CD4-positive, alpha-beta T cell treated with Interleukin-21 for 1 hour (primary cell): Measurements from ENCODE around the gene CTSG.
A peak's percentile ranks its signal among the peaks of the same experiment; 100 is the strongest.
"Not testable (repeated sequence)": the region's sequence is repeated elsewhere in the genome, so short reads cannot be mapped to it uniquely, and the experiment has no call there.

ENCODE experiments used
- DNase-seq: peaks from one replicate; pipeline ENCODE4 v3.0.0-alpha.2; 2020

CTSG gene, protein sequence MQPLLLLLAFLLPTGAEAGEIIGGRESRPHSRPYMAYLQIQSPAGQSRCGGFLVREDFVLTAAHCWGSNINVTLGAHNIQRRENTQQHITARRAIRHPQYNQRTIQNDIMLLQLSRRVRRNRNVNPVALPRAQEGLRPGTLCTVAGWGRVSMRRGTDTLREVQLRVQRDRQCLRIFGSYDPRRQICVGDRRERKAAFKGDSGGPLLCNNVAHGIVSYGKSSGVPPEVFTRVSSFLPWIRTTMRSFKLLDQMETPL

DNA sequence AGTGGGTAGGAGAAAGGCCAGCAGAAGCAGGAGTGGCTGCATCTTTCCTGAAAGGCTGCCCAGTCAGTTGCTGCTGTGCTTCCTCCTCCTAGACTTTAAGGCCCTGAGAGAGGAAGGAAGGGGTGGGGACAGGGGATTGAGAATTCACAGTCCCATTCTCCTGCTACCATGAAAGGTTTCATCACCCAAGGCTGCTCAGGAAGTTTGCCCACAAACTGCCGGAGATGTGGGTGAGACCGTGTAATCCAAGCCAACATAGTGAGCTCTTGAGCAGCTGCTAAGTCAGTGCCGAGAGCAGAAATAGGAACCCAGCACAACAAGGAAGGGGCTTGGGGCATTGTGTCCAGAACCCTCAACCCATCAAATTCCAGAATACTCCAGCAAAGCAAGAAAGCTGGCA, at the start of gene CTSG:
CTSG (minus strand) TSS at position 69 of the 400 bp plus-strand sequence; CDS start at position 42, 27 bp downstream.
- DNase-seq = no peak

DNA sequence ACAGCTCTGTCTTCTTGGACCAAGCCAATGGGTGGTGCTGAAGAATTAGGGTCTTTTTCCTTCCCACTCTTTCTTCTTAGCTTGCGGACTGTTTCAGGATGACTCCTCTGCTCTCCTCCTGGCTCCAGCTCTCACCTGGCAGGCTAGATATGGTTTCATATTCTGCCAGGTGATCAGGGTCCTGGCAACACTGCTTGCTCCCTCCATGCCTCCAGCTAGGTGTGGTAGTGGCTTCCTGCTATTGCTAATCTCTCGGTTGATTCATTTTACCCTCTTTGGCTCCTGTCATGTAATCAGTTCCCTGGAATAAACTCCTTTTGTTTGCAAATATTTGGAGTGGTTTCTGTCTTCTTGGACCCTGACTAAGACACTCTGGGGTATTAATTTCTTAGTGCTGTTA, 37.7 kb upstream of the CTSG start:
- no peak for DNase-seq

DNA sequence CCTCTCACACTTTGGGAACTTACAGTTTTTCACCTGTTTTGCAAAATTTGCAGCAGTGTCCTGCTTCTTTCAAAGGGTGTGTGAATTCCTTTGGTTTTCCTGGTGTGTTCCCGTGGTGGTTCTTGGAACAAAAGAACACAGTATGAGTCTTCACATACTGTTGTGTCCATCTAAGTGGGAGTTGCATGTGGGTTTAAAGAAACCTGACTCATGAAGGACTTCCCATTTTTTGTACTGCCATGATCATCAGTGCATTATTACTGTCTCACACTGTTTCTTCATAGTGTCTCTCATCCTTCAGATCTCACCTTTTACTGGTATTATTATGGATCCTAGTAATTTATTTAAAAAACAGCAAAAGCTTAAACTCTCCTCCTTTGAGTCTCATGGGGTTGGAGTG, 37.2 kb upstream of the CTSG start:
- no peak for DNase-seq

DNA sequence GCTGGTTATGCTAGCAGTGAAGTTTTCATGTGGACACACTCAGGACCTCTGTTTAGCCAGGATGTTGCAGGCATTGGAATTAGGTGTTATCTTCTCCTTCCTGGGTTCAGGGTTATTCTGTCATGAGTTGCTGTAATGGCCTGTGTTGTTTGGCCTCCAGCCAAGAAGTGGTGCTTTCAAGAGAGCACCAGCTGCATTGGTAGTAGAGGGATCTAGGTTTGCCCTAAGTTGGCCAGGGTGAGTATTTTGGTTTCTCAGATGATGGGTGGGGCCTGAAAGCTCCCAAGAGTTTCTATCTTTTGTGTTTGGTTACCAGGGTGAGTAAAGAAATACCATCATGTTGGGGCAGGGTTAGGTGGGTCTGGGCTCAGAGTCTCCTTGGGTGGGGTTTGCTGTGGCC, 36.1 kb upstream of the CTSG start:
- DNase-seq = peak; percentile 35

DNA sequence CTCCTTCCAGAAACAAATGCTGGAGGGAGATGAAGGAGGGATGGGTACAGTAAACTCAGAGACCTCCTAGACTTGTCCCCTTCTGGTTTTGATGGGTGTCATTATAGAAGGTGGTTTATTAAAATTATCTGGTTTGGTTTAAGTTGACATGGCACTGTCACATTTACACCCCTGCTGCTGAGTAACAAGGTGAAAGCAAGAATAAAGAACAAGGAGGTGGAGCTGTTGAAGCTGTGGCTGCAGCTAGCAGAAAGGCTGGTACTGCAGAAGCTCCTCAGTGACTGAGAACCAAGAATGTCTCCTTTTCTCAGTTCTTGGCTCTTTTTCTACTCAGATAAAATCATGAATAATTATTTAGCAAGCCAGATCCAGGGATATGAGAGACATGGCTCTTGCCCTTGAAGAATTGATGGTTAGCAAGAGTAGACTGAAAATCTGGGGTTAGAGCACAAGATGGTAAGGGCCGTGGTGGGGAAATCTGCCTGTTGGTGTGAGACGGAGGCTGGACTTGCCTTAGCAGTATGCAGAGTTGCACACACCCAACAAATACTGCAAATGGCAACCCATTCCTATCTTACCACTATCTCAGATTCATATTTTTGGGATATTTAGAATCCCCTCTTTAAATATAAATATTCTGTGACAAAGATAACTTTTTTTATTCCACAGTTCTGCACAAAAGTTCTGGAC, 33.8 kb upstream of the CTSG start, which contains the start of gene GZMH:
GZMH (minus strand) TSS at position 31 of the 690 bp plus-strand sequence. CDS start 72 bp downstream, outside the sequence.
- DNase-seq = peak; percentile 42

DNA sequence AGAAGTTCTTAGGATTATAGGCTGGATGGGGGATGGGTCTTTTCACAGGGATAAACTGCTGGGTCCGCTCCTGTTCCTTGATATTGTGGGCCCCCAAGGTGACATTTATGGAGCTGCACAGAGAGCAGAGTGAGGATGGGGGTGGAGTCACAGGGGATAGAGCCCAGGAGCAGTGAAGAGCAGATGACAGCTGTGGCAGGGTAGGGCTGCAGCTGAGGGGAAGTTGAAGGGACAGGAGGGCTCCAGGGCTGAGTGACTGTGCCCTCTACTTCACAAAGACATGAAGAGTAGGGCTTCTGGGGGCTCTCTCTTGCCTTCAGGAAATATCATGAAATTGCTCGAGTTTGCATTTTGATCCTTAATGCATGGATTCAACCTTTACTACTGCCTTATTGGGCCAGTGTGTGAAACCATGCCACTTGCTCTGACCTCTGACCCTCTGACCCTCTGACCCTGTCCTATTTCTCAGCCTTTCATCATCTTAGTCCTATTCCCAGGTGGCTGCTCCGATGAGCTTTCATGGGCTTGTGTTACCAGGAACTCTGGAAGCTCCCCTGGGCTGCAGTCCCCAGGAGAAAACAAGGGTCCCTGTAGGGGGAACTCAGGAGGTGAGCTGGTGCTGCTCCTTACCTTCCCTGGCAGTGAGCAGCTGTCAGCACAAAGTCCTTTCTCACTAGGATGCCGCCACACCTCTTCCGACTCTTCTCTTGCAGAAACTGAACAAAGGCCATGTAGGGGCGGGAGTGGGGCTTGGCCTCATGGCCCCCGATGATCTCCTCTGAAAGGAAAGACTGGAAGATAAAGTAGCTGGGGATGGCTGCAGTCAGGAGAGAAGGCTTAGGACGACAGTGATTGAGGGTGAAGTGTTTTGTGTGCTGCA, 31.8 kb upstream of the CTSG start:
- DNase-seq = no peak

DNA sequence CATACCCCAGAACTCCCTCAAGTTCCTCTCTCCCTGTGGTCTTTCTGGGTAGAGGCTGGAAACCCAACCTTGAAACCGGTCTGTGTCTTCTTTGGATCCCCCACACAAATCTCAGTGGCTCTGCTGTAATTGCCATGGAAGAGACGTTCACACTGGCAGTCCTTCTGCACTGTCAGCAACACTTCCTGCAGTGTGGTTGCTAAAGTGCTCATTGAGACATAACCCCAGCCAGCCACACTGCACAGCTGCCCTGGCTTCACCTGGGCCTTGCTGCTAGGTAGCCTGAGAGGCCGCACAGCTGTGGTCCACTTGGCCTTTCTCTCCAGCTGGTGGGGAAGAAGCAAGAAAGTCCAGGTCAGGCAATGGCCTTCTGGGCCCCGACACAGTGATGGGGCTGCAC, 31.0 kb upstream of the CTSG start:
- DNase-seq = peak; percentile 22

DNA sequence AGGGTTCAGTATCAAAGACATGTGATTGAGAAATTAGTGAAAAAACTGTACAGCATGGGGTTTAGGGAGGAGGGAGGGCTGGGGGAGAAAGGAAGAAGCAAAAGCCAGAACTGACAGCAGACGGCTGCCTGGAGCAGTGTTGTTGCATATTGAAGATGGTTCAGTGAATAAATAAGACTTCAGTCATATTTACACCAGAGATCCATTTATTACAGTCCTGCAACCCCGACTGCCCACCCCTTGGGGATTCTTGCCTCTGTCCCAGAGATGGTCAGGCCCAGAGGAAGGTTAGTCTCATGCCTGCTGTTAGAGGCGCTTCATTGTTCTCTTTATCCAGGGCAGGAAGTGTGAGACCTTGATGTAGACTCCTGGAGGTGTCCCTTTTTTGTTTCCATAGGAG, 30.2 kb upstream of the CTSG start:
- DNase-seq = no peak

DNA sequence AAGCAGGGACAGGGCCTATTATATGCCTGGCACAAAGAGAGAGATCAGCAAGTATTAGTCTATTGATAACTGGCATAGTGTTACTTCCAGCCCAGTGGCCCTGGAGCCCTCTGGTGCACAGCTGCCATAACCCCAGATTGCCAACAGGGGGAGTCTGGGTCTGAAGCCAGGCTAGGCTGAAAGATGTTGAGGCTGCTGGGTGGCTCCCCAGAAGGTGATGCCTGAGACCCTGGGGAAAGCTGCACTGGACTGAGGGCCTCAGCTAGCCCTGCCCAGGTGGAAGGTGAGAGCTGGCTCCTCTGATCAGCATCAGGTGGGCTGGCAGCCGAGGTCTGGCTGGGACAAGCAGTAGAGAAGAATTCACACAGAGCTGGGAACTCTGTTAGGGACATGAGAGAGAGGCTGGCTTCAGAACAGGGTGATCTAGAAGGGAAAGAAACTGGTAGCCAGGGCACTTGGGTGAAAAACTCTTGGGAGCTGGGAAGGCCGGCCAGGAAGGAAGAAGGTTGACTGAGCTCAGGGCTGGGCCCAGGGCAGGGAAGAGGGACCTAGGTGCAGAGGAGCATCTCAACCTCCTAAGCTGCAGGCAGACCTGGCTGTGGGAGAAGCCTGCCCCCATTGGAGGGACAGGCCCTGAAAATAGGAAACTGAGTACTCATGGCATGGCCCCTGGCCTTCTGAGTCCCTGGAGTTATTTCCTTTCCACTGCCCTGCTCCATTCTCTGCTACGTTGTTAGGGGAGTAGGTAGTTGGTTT, 29.6 kb upstream of the CTSG start:
- peak; percentile 73 for DNase-seq

DNA sequence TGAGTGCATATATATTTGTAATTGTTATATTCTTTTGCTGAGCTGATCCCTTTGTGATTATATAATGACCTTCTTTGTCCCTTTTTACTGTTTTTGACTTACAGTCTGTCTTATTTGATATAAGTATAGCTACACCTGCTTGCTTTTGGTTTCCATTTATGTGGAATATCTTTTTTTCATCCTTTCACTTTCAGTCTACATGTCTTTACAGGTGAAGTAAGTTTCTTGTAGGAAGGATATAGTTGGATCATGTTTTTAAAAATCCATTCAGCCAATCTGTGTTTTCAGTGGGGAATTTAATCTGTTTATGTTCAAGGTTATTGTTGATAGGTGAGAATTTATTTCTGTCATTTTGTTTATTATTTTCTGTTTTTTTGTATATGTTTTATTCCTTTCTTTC, 21.4 kb upstream of the CTSG start:
- DNase-seq = no peak

DNA sequence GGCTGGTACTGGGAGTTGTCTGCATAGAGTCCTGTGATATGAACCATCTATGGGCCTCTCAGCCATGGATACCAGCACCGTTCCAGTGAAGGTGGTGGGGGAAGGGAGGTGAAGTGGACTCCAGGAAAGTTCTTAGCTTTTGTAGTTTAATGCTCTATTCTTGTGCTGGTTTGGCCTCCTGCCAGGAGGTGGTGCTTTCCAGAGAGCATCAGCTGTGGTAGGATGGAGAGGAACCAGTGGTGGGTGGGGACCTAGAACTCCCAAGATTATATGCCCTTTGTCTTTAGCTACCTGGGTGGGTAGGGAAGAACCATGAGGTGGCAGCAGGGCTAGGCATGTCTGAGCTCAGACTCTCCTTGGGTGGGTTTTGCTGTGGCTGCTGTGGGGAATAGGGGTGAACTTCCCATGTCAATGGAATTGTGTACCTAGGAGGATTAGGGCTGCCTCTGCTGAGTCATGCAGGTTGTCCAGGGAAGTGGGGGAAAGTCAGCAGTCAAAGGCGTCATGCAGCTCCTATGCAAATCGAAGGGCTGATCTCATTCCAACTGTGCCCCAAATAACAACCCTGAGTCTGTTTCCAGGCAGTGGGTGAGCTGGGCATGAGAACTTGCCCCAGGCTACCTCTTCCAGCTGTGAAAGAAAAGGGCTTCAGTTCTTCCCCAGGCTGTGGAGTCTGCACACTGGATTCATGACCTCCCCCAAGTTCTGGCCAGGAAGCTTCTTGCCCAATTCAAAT, 19.2 kb upstream of the CTSG start:
- no peak for DNase-seq

DNA sequence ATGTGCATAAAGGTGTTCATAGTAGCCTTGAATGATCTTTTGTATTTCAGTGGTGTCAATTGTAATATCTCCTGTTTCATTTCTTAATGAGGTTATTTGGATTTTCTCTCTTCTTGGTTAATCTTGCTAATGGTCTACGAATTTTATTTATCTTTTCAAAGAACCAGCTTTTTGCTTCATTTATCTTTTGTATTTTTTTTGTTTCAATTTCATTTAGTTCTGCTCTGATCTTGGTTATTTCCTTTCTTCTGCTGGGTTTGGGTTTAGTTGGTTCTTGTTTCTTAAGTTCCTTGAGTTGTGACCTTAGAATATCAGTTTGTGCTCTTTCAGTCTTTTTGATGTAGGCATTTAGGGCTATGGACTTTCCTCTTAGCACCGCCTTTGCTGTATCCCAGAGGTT, 15.0 kb upstream of the CTSG start:
- DNase-seq = not testable (repeated sequence)

DNA sequence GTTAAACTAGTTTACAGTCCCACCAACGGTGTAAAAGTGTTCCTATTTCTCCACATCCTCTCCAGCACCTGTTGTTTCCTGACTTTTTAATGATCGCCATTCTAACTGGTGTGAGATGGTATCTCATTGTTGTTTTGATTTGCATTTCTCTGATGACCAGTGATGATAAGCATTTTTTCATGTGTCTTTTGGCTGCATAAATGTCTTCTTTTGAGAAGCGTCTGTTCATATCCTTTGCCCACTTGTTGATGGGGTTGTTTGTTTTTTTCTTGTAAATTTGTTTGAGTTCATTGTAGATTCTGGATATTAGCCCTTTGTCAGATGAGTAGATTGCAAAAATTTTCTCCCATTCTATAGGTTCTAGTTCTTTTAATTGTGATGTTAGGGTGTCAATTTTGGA, 8.4 kb upstream of the CTSG start:
- DNase-seq = not testable (repeated sequence)

DNA sequence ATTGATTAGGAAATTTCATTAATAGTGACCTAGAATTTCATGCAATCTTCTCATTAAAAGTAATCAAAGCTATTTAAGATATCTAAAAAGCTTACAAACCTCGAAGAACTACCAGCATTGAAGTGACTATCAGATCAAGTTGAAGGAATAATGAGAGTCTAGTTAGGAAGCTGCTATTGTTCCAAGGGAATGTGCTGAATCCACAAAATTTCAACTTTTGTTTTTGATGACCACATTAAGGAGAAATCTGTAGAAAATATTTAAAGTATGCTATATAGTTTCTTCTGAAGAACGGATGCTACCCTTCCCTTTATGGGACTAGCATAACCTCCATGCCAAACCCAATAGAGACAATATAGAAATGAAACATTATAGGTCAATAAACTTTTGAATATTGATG, 2.5 kb upstream of the CTSG start:
- no peak for DNase-seq

DNA sequence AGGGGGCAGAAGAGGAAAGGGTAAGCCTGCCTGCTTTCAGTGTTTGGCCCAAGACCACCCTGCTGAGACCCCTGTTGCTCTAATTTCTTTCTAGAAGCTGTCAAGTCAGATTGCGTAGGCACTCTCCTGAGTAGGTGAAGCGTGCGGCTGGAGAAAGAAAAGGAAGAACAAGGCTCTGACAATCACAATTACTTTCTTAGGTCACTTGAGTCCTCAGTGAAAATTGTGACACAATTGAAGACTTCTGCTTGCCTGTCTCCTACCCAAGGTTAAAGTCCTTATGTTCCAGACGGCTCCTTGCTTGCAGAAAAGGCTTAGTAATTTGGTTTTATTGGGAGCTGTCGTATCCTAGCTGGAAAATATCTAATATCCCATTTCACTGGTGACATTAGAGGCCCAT, 721 bp upstream of the CTSG start:
- no peak for DNase-seq

DNA sequence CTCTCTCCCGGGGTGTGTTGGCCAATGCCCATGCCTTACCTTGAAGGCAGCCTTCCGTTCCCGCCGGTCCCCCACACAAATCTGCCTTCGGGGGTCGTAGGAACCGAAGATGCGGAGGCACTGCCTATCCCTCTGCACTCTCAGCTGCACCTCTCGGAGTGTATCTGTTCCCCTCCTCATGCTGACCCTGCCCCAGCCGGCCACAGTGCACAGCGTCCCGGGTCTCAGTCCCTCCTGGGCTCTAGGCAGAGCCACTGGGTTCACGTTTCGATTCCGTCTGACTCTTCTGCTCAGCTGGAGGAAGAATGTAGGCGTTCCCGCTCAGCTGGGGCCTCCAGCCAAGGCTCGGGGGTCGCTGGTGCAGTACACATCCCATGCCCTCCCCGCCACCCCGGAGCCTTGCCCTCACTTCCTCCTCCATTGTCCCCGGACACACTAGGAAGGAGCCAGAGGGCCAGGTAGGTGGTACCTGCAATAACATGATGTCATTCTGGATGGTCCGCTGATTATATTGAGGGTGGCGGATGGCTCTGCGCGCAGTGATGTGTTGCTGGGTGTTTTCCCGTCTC, 1.8 kb downstream of the CTSG start:
- DNase-seq = no peak

DNA sequence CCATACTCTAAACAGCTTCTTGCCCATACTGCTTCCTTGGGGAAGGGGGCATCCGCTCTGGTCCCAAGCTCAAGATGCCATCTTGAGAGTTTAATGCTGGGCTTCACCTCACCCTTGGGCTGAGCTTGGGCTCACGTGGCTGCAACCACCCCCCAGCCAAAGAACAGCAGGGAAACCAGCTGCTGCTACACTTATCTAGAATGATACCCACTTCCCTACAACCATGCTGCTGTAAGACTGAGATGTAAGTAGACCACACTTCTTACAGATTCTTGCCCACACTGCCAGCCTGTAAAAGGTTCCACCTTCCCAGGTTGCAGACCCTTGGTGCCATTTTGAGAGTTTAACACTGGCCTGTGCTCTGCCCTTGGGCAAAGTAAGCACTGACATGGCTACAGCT, 9.7 kb downstream of the CTSG start:
- DNase-seq = no peak

DNA sequence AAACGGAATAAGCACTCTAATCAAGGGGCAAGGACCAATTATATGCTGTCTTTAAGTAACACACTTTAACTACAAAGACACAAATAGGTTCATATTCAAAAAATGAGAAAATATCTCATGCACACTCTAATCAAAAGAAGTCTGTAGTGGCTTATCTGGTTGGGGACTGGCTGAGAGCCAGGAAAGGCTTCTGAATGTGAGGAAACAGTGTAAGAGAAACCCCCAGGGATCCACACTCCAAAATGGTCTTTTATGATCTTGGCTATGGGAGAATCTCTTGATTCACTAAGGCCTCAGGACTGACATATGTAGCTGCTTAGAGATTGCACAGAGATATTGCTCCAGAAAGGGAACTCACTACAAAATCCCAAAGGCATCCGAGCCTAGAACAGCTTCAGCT, 10.3 kb downstream of the CTSG start:
- DNase-seq = no peak

DNA sequence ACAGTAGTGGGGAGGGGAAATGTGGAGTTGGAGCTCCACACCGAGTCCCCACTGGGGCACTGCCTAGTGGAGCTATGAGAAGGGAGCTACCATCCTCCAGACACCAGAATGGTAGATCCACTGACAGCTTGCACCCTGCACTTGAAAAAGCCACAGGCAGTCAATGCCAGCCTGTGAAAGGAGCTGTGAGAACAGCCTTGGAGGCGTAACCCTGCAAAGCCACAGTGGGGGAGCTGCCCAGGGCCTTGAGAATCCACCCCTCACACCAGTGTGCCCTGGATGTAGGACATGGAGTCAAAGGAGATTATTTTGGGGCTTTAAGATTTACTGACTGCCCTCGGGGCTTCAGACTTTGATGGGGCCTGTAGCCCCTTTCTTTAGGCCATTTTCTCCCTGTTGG, 12.5 kb downstream of the CTSG start:
- DNase-seq = no peak

DNA sequence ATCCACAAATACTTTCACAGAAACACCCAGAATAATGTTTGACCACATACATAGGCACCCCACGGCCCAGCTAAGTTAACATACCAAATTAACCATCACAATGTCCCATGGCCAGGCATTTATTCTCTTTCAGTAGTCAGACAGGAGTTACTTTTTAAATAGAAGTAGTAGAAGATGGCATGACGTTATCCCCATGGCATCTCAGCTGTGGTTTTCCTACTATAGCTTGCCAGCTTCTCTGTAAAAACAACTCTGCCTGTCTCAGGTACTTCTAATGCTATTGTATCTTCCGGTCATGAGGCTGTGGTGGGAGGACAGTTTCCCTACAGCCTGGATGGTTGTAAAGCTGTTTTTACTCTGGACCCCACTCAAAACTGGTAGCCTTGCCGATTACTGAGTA, 19.3 kb downstream of the CTSG start:
- no peak for DNase-seq

DNA sequence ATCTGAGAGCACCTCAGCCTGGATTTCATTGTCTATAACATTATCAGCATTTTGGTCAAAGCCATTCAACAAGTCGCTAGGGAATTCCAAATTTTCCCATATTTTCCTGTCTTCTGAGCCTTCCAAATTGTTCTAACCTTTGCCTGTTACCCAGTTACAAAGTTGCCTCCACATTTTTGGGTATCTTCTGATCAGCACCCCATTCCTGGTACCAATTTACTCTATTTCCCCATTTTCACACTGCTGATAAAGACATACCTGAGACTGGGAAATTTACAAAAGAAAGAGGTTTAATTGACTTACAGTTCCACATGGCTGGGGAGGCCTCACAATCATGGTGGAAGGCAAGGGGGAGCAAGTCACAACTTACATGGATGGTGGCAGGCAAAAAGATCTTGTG, 27.0 kb downstream of the CTSG start:
- not testable (repeated sequence) for DNase-seq
